Naive thymus-derived CD4-positive, alpha-beta T cell (primary cell): Measurements from ENCODE around the gene DHRS1. TPM values are rescaled to one million over a fixed set of nuclear protein-coding genes. Genes with fewer than 3 reads are reported as not detected.

Source experiments
- ATAC-seq: fragments of 150-1000 bp; cut with Tn5 transposase; 2 replicates; pipeline ENCODE4 v1.10.0; 2021; ENCODE audit warnings: mild to moderate bottlenecking, moderate library complexity
- CTCF ChIA-PET: fragments of 350-600 bp; sonication (Branson Sonifier 250); formaldehyde crosslinking; loops from one replicate; lab custom pipeline; 2021; ENCODE audit warnings: antibody characterized with exemption; lab: Charles Lee
- POLR2A ChIA-PET: fragments of 350-600 bp; sonication (Branson Sonifier 250); formaldehyde crosslinking; loops from one replicate; lab custom pipeline; 2021; ENCODE audit warnings: antibody characterized with exemption, inconsistent platforms; lab: Charles Lee
- DNase-seq, 9 donors: peaks; one replicate each; pipeline versions ENCODE4 v3.0.0 to v3.0.0-alpha.2; 2020 to 2022; ENCODE audit warnings: mixed read lengths in 1 of 9
- H3K27ac ChIP-seq: one replicate; pipeline ENCODE4 v1.7.0; 2013; ENCODE audit warnings: mild to moderate bottlenecking, low read depth, low read length, moderate library complexity
- H3K27me3 ChIP-seq, 2 donors: one replicate each; pipeline ENCODE4 v1.7.0; 2013; ENCODE audit warnings: low read length in 2 of 2, mild to moderate bottlenecking in 2 of 2, moderate library complexity in 2 of 2; ENCODE audit not compliant: control insufficient read depth in 2 of 2, insufficient read depth in 2 of 2
- H3K36me3 ChIP-seq, 3 experiments: 1 replicate in 2 of 3; 2 replicates in 1 of 3; pipeline ENCODE4 v1.7.0; 2013; ENCODE audit warnings: low read length in 3 of 3, mild to moderate bottlenecking in 3 of 3, moderate library complexity in 1 of 3; ENCODE audit not compliant: insufficient read depth in 3 of 3, control insufficient read depth in 2 of 3
- H3K4me1 ChIP-seq, 2 donors: one replicate each; pipeline ENCODE4 v1.7.0; 2013; ENCODE audit warnings: low read length in 2 of 2, mild to moderate bottlenecking in 2 of 2, moderate library complexity in 1 of 2; ENCODE audit not compliant: control insufficient read depth in 2 of 2, insufficient read depth in 2 of 2
- H3K4me3 ChIP-seq: 2 replicates; pipeline ENCODE4 v1.7.0; 2013; ENCODE audit warnings: mild to moderate bottlenecking, low read length
- H3K9me3 ChIP-seq, 3 experiments: 1 replicate in 2 of 3; 2 replicates in 1 of 3; pipeline ENCODE4 v1.7.0; 2013; ENCODE audit warnings: low read length in 3 of 3; ENCODE audit not compliant: control insufficient read depth in 2 of 3
- H3K27ac Mint-ChIP-seq, 9 donors: one replicate each; pipeline ENCODE4 v1.8.0; 2020 to 2022; ENCODE audit warnings: mixed read lengths in 9 of 9, mild to moderate bottlenecking in 8 of 9, moderate library complexity in 5 of 9, inconsistent platforms in 2 of 9
- H3K27me3 Mint-ChIP-seq, 5 donors: one replicate each; pipeline ENCODE4 v1.8.0; 2021 to 2022; ENCODE audit warnings: mixed read lengths in 5 of 5, mild to moderate bottlenecking in 1 of 5
- H3K36me3 Mint-ChIP-seq, 5 donors: one replicate each; pipeline ENCODE4 v1.8.0; 2020 to 2022; ENCODE audit warnings: mixed read lengths in 5 of 5, mild to moderate bottlenecking in 3 of 5, inconsistent platforms in 1 of 5
- H3K4me1 Mint-ChIP-seq, 7 donors: one replicate each; pipeline ENCODE4 v1.8.0; 2020 to 2022; ENCODE audit warnings: mixed read lengths in 7 of 7, mild to moderate bottlenecking in 3 of 7, inconsistent platforms in 1 of 7
- H3K4me3 Mint-ChIP-seq, 10 donors: one replicate each; pipeline ENCODE4 v1.8.0; 2020 to 2022; ENCODE audit warnings: mild to moderate bottlenecking in 10 of 10, mixed read lengths in 10 of 10, moderate library complexity in 6 of 10, inconsistent platforms in 2 of 10
- H3K9me3 Mint-ChIP-seq, 11 donors: one replicate each; pipeline ENCODE4 v1.8.0; 2020 to 2022; ENCODE audit warnings: mixed read lengths in 11 of 11, mild to moderate bottlenecking in 4 of 11, inconsistent platforms in 1 of 11, moderate library complexity in 1 of 11
- intact Hi-C, 2 donors: fragments of 100-400 bp; cut with micrococcal nuclease; formaldehyde crosslinking; loops; one replicate each; pipeline ENCODE4 v1.15.1; 2023
- polyA plus RNA-seq, 2 donors: library from polyadenylated mRNA; unstranded; fragments of 300-500 nt; fragmentation: Illumina TruSeq; gene quantifications; one replicate each; pipeline ENCODE4 v1.2.3, GENCODE V29; 2021
- total RNA-seq, 6 experiments: library from RNA in 5 of 6; stranded (reverse) in 5 of 6; gene quantifications; 1 replicate in 5 of 6; 2 replicates in 1 of 6; pipeline ENCODE4 v1.2.3 and lab custom pipeline; 2021 to 2026

The DHRS1 gene
- total and polyA plus RNA-seq, 7 experiments from 2014 or later = 21.3 to 38.4 (median 33.3) TPM

DNA sequence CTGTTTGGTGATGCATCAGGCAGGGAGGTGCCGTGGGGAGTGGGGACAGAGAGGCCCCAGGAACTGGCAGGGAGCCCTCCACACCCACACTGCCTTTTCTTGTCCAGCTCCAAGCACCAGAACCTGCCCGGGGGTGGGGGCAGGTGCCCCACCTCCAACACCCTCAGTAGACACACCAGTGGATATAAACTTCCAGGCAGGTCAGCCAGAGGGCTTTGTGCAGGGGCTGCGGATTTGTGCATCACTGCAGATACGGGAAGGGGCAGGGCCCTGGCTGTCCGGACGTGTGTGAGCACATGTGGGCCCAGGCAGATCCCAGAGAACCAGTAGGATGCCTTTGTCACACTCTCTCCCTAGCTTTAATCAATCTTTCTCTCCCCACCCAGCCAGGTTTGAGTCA lies 35.3 kb downstream of the DHRS1 start:
- DNase-seq (no peak), ATAC-seq (no peak)
- Histone ChIP-seq H3K27me3 (no peaks in the 10 kb centered on the region), H3K27ac (no peak overlapping the region), H3K36me3 (peaks cover 0 to 64% (median 0%) of the 10 kb centered on the region in 3 experiments), H3K4me3 (no peak overlapping the region), H3K4me1 (no peaks in the 10 kb centered on the region), H3K9me3 (no peaks in the 10 kb centered on the region)
- POLR2A ChIA-PET = interaction anchor here (0.5 to 1.7 kb wide), 5 partner anchors 21 to 88 kb away, joined by 3 to 4 read pairs (median 3); partner anchors contain the start of genes DHRS1, GMPR2, NOP9 and TINF2
- H3K27ac Mint-ChIP-seq = peak overlapping the region in 1 of 9 donors; percentile 41
- intact Hi-C loops = no loop called here
- CTCF ChIA-PET = interaction anchor here (0.6 to 0.7 kb wide), 2 partner anchors 34 to 39 kb away, joined by 3 read pairs; no protein-coding TSS in a partner anchor
- H3K4me1 Mint-ChIP-seq = peaks cover 0 to 7% (median 0%) of the 10 kb centered on the region in 7 donors
- H3K9me3 Mint-ChIP-seq = no peaks in the 10 kb centered on the region
- H3K27me3 Mint-ChIP-seq = no peaks in the 10 kb centered on the region
- peaks cover 6 to 37% (median 15%) of the 10 kb centered on the region in 5 donors for H3K36me3 Mint-ChIP-seq
- H3K4me3 Mint-ChIP-seq = no peak overlapping the region

DNA sequence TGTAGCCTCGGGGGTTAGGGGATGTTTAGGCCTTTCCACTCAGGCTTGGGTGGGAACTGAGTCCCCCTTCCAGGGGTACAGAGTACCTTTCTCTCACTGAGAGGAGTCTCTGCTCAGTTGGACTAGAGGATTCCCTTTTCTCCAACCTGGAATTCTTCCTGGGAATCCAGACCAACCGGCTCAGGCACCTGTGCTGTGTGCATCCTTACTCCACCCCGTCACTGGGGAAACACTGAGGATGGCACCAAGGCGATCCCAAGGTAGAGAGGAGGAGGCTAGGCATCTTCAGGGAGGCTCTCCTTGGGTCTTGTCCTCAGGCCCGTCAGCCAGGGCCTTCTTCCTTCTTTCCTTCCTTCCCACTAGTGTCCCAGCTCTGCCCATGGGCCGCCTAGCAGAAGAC lies 35.7 kb downstream of the DHRS1 start:
- H3K9me3 ChIP-seq = no peaks in the 10 kb centered on the region
- no peaks in the 10 kb centered on the region for H3K4me1 ChIP-seq
- H3K27me3 Mint-ChIP-seq = no peaks in the 10 kb centered on the region
- no peak for DNase-seq
- H3K9me3 Mint-ChIP-seq = no peaks in the 10 kb centered on the region
- ChIA-PET CTCF (no interaction called here), POLR2A (interaction anchor here (0.6 to 1.5 kb wide), 3 partner anchors 21 to 87 kb away, joined by 3 to 4 read pairs (median 3); partner anchors contain the start of genes GMPR2 and TINF2)
- H3K27ac ChIP-seq = no peak overlapping the region
- intact Hi-C loops = no loop called here
- peaks cover 6 to 35% (median 15%) of the 10 kb centered on the region in 5 donors for H3K36me3 Mint-ChIP-seq
- H3K4me1 Mint-ChIP-seq = peaks cover 0 to 7% (median 0%) of the 10 kb centered on the region in 7 donors
- H3K36me3 ChIP-seq = peaks cover 0 to 64% (median 0%) of the 10 kb centered on the region in 3 experiments
- no peak overlapping the region for H3K27ac Mint-ChIP-seq
- ATAC-seq = no peak
- H3K4me3 Mint-ChIP-seq = no peak overlapping the region
- H3K4me3 ChIP-seq = no peak overlapping the region
- no peaks in the 10 kb centered on the region for H3K27me3 ChIP-seq

DNA sequence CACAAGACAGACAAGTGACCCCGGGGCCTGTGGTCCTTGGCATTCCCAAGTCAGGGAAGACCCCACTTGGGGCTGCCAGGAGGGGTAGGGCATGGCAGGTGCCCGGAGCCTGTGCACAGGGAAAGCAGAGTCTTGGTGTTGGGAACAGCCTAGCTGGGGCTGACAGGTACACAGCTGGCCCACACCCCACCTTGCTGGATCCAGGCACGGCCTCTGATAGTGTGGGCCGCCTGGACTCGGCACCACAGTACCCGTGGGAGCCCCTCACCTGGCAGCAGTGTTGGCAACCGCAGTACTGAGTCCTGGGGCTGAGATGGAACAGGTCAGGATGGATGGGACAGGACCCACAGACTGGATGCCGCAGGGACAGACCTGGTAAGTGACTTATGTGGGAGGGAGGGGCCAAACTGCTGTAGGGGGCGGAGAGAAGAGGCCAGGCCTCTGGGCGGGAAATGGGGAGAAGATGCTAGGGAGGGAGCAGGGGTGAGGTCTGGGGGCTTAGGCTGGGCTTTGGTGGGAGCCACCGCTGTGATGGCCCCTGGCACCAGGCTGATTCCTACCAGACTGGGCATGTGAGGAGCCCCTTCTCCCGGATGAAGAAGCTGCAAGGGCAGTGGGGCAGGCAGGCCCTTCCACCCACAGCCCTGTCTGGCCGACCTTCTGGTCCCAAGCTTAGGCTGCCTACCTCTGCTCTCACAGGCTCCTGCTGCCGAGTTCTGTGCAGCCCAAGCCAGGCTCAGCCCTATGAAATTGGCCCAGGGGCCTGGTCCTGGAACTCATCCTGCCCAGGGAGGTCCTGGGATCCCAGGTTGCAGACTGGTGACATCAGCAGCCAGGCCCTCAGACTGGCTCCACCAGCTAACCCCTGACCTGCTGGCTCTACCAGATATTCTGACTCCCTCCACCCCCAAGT lies 36.5 kb downstream of the DHRS1 start, which contains the start of gene TGM1:
TGM1 (minus strand) TSS at position 357 of the 913 bp plus-strand sequence. CDS start 825 bp downstream, outside the sequence.
- no peak within 1 kb of the TSS for H3K27ac ChIP-seq
- no peak for ATAC-seq
- H3K9me3 ChIP-seq = no peaks in the 10 kb centered on the region
- CTCF ChIA-PET = interaction anchor here (0.9 kb wide), 1 partner anchor 43 kb away, joined by 3 read pairs; no protein-coding TSS in a partner anchor
- H3K27me3 ChIP-seq = no peaks in the 10 kb centered on the region
- no peak for DNase-seq
- peaks cover 0 to 7% (median 0%) of the 10 kb centered on the region in 7 donors for H3K4me1 Mint-ChIP-seq
- no peaks in the 10 kb centered on the region for H3K9me3 Mint-ChIP-seq
- no peaks in the 10 kb centered on the region for H3K27me3 Mint-ChIP-seq
- intact Hi-C loops = no loop called here
- POLR2A ChIA-PET = interaction anchor here (0.6 to 1.5 kb wide), 2 partner anchors 20 to 32 kb away, joined by 3 to 4 read pairs; partner anchors contain the start of gene TINF2
- H3K27ac Mint-ChIP-seq = peak within 1 kb of the TSS in 3 of 9 donors; percentile 46 to 68 (median 56)
- no peaks in the 10 kb centered on the region for H3K4me1 ChIP-seq
- H3K4me3 Mint-ChIP-seq = no peak within 1 kb of the TSS
- no peak within 1 kb of the TSS for H3K4me3 ChIP-seq
- H3K36me3 ChIP-seq = peaks cover 0 to 62% (median 0%) of the 10 kb centered on the region in 3 experiments
- H3K36me3 Mint-ChIP-seq = peaks cover 6 to 35% (median 15%) of the 10 kb centered on the region in 5 donors

DNA sequence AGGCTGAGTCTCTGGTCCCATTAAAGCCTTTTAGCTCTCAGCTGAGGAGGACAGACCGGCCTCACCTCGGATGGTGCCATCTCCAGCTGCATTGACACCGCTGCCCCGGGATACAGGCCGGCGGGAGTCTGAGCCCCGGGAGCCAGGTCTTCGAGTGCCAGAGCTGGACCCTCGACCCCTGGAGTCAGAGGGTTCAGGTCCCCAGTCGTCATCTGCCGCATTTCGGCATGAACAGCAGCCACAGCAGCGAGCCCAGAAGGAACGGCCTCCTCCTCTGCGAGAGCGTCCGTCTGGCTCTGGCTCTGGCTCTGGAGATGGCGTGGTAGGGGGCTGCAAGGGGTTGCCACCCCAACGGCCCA lies 37.6 kb downstream of the DHRS1 start:
- Mint-ChIP-seq H3K27ac (no peak overlapping the region), H3K4me3 (no peak overlapping the region)
- POLR2A ChIA-PET = no interaction called here

DNA sequence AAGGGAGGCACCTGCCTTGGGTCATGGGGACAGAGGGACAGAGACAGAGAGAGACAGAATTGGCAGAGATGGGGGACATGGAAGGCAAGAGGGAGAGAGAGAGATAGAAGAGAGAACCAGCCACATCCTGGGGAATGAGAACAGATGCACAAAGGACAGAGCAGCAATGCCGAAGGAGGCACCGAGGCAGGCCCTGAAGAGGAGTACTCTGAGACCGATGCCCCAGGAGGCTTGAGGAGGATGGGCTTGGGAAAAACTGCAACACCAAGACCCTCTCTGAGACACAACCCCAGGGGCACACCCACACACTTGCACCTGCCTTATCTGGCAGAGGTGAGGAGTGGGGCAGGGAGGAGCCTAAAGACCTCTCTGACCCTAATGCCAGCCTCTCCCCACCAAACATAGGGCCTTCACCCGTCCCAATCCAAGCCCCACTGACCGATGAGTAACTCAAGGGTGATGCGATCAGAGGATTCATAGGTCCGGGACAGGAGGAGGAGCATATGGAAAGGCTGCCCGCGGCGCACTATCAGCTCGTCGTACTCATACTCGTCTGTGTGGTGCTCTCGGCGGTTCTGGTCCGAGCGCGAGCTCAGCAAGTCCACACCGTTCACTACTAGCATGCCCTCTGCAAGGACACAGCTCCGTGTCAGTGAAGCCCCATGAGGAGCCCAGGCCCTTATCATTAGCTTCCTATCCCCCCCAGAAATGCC lies 38.2 kb downstream of the DHRS1 start:
- no peak overlapping the region for H3K4me3 ChIP-seq
- peak overlapping the region in 1 of 9 donors; percentile 73 for H3K27ac Mint-ChIP-seq
- H3K36me3 ChIP-seq = peaks cover 0 to 48% (median 0%) of the 10 kb centered on the region in 3 experiments
- DNase-seq (no peak), ATAC-seq (no peak)
- CTCF ChIA-PET = interaction anchor here (0.9 kb wide), 1 partner anchor 45 kb away, joined by 3 read pairs; no protein-coding TSS in a partner anchor
- H3K4me1 Mint-ChIP-seq = peaks cover 0 to 3% (median 0%) of the 10 kb centered on the region in 7 donors
- H3K9me3 Mint-ChIP-seq = no peaks in the 10 kb centered on the region
- H3K9me3 ChIP-seq = no peaks in the 10 kb centered on the region
- H3K27ac ChIP-seq = no peak overlapping the region
- H3K27me3 ChIP-seq = no peaks in the 10 kb centered on the region
- intact Hi-C loops = no loop called here
- POLR2A ChIA-PET = no interaction called here
- H3K4me1 ChIP-seq = no peaks in the 10 kb centered on the region
- H3K36me3 Mint-ChIP-seq = peaks cover 0 to 27% (median 12%) of the 10 kb centered on the region in 5 donors
- no peak overlapping the region for H3K4me3 Mint-ChIP-seq
- no peaks in the 10 kb centered on the region for H3K27me3 Mint-ChIP-seq

More for the DNA sequence above, 37.6 kb downstream of the DHRS1 start:
- no peaks in the 10 kb centered on the region for H3K4me1 ChIP-seq
- peaks cover 0 to 52% (median 0%) of the 10 kb centered on the region in 3 experiments for H3K36me3 ChIP-seq
- H3K27me3 Mint-ChIP-seq = no peaks in the 10 kb centered on the region
- H3K27ac ChIP-seq = no peak overlapping the region
- H3K9me3 Mint-ChIP-seq = no peaks in the 10 kb centered on the region
- peaks cover 0 to 3% (median 0%) of the 10 kb centered on the region in 7 donors for H3K4me1 Mint-ChIP-seq
- H3K4me3 ChIP-seq = no peak overlapping the region
- CTCF ChIA-PET = interaction anchor here (0.9 kb wide), 1 partner anchor 44 kb away, joined by 3 read pairs; no protein-coding TSS in a partner anchor
- no peaks in the 10 kb centered on the region for H3K9me3 ChIP-seq
- DNase-seq (no peak), ATAC-seq (no peak)
- intact Hi-C loops = no loop called here
- peaks cover 2 to 30% (median 12%) of the 10 kb centered on the region in 5 donors for H3K36me3 Mint-ChIP-seq
- H3K27me3 ChIP-seq = no peaks in the 10 kb centered on the region

DNA sequence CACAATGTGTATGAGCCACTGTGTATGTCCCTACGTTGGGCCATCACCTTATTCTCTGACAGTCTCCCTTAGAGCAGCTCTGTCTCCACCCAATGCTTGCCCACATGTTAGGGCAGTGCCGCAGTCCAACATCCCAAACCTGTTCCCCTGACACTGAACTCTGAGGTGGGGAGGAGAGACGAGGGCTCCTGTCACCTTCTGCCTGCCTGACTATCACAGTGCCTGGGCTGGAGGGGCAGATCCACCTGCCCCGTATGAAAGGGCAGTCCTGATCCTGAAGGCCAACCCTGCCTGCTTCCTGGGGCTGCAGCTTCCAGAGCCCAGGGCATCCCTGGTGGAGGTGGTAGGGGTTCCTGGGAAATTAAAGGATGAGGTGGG lies 38.8 kb downstream of the DHRS1 start:
- H3K9me3 ChIP-seq = no peaks in the 10 kb centered on the region
- Mint-ChIP-seq H3K4me1 (peaks cover 0 to 3% (median 0%) of the 10 kb centered on the region in 7 donors), H3K27ac (no peak overlapping the region), H3K9me3 (no peaks in the 10 kb centered on the region), H3K4me3 (no peak overlapping the region), H3K27me3 (no peaks in the 10 kb centered on the region), H3K36me3 (peaks cover 0 to 26% (median 8%) of the 10 kb centered on the region in 5 donors)
- intact Hi-C loops = no loop called here
- ATAC-seq (no peak), DNase-seq (no peak)
- ChIA-PET POLR2A (no interaction called here), CTCF (no interaction called here)
- H3K4me1 ChIP-seq = no peaks in the 10 kb centered on the region
- peaks cover 0 to 46% (median 0%) of the 10 kb centered on the region in 3 experiments for H3K36me3 ChIP-seq
- H3K4me3 ChIP-seq = no peak overlapping the region
- no peaks in the 10 kb centered on the region for H3K27me3 ChIP-seq
- H3K27ac ChIP-seq = no peak overlapping the region
